ENCODE results near the gene DMC1.
"Not testable (repeated sequence)": the region's sequence is repeated elsewhere in the genome, so short reads cannot be mapped to it uniquely, and the experiment has no call there.

Gene DMC1

GRCh38 chr22:38471237-38471636, 98.7 kb downstream of the DMC1 start:
- no peaks in the 10 kb centered on the region for H3K9me3 ChIP-seq (ENCODE audit: control insufficient read depth, low read length)
- no peak overlapping the region for H3K4me3 ChIP-seq (ENCODE audit: low read length)
- no peak overlapping the region for H3K9ac ChIP-seq (ENCODE audit: low read length)
- H3K27me3 ChIP-seq (ENCODE audit: control insufficient read depth, insufficient read depth, low read length) = no peaks in the 10 kb centered on the region
- no peaks in the 10 kb centered on the region for H3K36me3 ChIP-seq (ENCODE audit: control insufficient read depth, insufficient read depth, low read length)
- H3K4me1 ChIP-seq (ENCODE audit: control insufficient read depth, insufficient read depth, low read length) = peaks cover 15% of the 10 kb centered on the region

GRCh38 chr22:38470179-38470578, 99.8 kb downstream of the DMC1 start:
- peaks cover 15% of the 10 kb centered on the region for H3K4me1 ChIP-seq (ENCODE audit: control insufficient read depth, insufficient read depth, low read length)
- H3K9ac ChIP-seq (ENCODE audit: low read length); H3K4me3 ChIP-seq (ENCODE audit: low read length); H3K27me3 ChIP-seq (ENCODE audit: control insufficient read depth, insufficient read depth, low read length); H3K9me3 ChIP-seq (ENCODE audit: control insufficient read depth, low read length); H3K36me3 ChIP-seq (ENCODE audit: control insufficient read depth, insufficient read depth, low read length): not testable (repeated sequence)

GRCh38 chr22:38469306-38469781, 100.6 kb downstream of the DMC1 start:
- H3K9ac ChIP-seq (ENCODE audit: low read length) = peak overlapping the region; percentile 81
- H3K9me3 ChIP-seq (ENCODE audit: control insufficient read depth, low read length) = no peaks in the 10 kb centered on the region
- H3K4me1 ChIP-seq (ENCODE audit: control insufficient read depth, insufficient read depth, low read length) = peaks cover 15% of the 10 kb centered on the region
- peaks cover 4% of the 10 kb centered on the region for H3K27me3 ChIP-seq (ENCODE audit: control insufficient read depth, insufficient read depth, low read length)
- H3K36me3 ChIP-seq (ENCODE audit: control insufficient read depth, insufficient read depth, low read length) = no peaks in the 10 kb centered on the region
- no peak overlapping the region for H3K4me3 ChIP-seq (ENCODE audit: low read length)

Measured in mucosa of stomach (tissue), 1 donor.